ENCODE data around the gene KRTAP2-3.

DNA sequence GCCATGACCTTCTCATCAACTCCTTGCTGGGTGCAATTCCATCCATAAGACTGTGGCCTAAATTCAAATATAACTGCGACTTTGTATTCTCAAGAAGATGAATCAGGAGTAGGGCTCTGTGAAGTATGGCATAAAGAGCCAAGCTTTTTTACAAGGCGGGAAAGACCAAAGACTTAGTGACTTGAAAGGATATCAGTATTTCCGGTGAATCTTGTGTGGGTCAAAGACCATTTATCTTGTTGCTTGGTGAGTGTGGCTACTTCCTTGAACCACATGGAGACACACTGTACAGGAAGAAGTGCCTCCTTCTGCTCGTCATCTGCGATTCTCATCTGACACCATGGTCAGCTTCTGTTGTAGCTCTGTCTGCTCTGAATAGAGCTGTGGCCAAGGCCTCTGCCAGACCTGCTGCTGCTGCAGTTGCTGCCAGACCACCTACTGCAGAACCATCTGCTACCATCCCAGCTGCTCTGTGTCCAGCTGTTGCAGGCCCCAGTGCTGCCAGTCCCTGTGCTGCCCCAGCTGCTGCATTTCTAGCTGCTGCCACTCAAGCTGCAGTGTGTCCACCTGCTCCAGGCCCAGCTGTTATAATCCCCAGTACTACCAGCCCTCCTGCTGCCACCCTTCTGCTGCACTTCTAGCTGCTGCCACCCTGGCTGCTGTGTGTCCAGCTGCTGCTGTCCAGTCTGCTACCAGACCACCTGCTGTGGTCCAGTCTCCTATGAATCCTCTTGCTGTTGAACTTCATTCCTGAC is 11.9 kb upstream of the KRTAP2-3 start:
- TF ChIP-seq POLR2A (IDR thresholded peaks at IDR 0.05) (no peak), CTCF (IDR thresholded peaks at IDR 0.05) (no peak), EP300 (IDR thresholded peaks at IDR 0.05) (no peak)

Measured in upper lobe of left lung (tissue), 4 donors.